ENCODE results near the gene ATXN8OS.

ATXN8OS gene

DNA sequence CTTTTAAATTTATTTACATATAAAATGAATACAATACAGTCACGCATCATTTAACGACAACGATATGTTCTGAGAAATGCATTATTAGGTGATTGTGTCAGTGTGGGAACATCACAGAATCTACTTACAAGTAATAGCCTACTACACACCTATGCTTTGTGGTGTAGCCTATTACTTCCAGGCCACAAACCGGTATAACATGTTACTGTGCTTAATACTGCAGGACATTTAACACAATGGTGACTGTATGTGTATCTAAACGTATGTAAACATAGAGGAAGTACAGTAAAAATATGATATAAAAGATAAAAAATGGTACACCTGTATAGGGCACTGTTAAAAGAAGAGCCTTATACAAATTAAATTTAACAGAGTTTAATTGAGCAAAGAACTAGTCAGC, 63.1 kb downstream of the ATXN8OS start:
- H3K27ac ChIP-seq = no peak overlapping the region
- TF ChIP-seq ZFX (IDR thresholded peaks at IDR 0.05; ENCODE audit: borderline replicate concordance) = no peak

DNA sequence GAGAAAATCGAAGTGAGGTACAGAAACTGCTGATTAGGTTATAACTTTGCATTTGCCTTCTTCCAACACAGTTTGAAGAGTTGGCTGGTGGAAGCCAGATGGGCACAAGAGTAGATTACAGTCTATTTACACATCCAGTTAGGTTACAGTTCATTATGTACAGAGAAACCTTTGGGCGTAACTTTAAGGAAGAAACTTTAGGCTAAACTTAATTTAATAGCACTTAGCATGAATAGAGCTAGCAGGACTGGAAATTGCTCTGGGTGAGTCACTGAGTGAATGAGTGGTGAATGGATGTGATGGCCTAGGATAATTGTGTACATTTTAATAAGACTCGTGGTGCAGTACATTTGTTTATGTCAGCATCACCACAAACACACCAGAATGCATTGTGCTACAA, 63.5 kb downstream of the ATXN8OS start:
- TF ChIP-seq ZFX (IDR thresholded peaks at IDR 0.05; ENCODE audit: borderline replicate concordance) = no peak
- TF ChIP-seq, protein P1, sequence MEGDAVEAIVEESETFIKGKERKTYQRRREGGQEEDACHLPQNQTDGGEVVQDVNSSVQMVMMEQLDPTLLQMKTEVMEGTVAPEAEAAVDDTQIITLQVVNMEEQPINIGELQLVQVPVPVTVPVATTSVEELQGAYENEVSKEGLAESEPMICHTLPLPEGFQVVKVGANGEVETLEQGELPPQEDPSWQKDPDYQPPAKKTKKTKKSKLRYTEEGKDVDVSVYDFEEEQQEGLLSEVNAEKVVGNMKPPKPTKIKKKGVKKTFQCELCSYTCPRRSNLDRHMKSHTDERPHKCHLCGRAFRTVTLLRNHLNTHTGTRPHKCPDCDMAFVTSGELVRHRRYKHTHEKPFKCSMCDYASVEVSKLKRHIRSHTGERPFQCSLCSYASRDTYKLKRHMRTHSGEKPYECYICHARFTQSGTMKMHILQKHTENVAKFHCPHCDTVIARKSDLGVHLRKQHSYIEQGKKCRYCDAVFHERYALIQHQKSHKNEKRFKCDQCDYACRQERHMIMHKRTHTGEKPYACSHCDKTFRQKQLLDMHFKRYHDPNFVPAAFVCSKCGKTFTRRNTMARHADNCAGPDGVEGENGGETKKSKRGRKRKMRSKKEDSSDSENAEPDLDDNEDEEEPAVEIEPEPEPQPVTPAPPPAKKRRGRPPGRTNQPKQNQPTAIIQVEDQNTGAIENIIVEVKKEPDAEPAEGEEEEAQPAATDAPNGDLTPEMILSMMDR (IDR thresholded peaks at IDR 0.05) = no peak
- H3K27ac ChIP-seq = no peak overlapping the region

DNA sequence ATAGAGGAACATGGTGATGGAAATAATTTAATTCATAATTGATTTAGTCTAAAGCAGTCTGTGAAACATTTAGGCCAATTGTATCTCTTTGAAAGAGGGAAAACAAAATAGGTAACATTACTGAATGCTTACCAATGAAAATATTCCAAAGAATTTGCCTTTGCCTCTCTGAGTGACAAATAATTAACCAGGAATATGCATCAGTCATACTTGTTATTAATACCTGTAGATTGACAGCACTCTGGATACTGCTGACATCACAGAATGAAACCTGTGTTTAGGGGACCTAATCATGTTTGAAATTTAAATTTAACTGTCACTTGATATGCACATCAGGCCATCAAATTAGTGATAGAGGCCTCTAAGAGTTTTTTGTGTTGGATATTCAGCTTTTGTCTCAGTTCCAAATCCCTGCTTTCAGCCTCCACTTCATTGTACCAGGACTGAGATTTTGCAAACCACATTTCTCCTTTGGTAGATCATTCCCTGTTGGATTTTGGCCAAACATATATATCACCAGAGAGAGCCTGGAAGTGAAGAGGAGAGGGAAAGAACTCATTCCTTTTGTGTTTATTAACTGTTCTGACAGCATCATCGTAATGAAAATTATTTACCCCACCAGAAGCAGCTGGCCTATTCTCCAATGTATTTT, 65.4 kb downstream of the ATXN8OS start:
- TF ChIP-seq ZFX (IDR thresholded peaks at IDR 0.05; ENCODE audit: borderline replicate concordance) = no peak
- TF ChIP-seq, protein P1 (IDR thresholded peaks at IDR 0.05) = no peak
- no peak overlapping the region for H3K27ac ChIP-seq

DNA sequence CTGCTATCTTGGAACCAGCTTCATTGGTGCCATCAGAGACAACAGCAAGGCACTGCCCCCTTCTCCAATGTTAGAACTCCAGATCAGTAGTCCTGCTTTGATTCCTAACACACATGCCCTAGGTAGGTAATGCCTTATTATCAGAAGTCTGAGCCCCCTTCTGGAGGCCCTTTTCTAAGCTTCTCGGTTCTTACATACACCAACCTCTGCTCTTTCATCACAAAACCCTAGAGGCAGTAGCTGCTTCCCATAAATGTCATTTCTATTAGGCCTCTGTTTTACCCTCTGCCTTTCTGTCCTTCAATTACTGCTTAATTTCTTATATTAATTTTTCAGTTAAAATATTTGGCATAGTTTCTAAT, 66.0 kb downstream of the ATXN8OS start:
- TF ChIP-seq ZFX (IDR thresholded peaks at IDR 0.05; ENCODE audit: borderline replicate concordance) = no peak
- TF ChIP-seq, protein P1 (IDR thresholded peaks at IDR 0.05) = no peak
- H3K27ac ChIP-seq = no peak overlapping the region

DNA sequence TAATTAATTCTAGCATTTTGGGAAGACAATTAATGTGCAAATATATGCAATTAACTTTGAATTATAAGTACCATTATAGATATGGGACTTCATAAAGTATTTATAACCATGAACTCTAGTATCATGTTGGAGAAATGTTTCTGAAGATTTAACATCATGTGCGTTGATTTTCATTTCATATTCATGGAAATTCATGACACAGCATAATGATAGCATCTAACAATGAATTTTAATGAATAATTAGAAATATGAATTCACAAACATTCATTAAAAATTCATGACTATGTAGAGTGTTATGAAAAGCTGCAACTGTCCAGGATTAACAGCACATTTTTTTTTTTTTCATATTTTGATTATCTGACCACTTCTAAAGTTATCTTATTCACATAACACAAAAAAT, 70.7 kb downstream of the ATXN8OS start:
- H3K27ac ChIP-seq = no peak overlapping the region
- TF ChIP-seq, protein P1 (IDR thresholded peaks at IDR 0.05) = no peak
- TF ChIP-seq ZFX (IDR thresholded peaks at IDR 0.05; ENCODE audit: borderline replicate concordance) = no peak
